Ishikawa (cell line): ENCODE results near the gene EHHADH.

Experiments used
- CEBPB ChIP-seq: IDR thresholded peaks from 2 replicates; pipeline ENCODE4 v1.6.1; 2012
- CREB1 ChIP-seq: IDR thresholded peaks from 2 replicates; pipeline ENCODE4 v1.6.1; 2012; ENCODE audit warnings: low read depth
- EGR1 ChIP-seq: IDR thresholded peaks from 2 replicates; pipeline ENCODE4 v1.6.1; 2012
- EP300 ChIP-seq: IDR thresholded peaks from 2 replicates; pipeline ENCODE4 v1.6.1; 2012; ENCODE audit warnings: borderline replicate concordance
- NFIC ChIP-seq: IDR thresholded peaks from 2 replicates; pipeline ENCODE4 v1.6.1; 2012
- RAD21 ChIP-seq: IDR thresholded peaks from 2 replicates; pipeline ENCODE4 v1.6.1; 2012; ENCODE audit warnings: low read depth
- TAF1 ChIP-seq: IDR thresholded peaks from 2 replicates; pipeline ENCODE4 v1.6.1; 2012; ENCODE audit warnings: low read depth, mild to moderate bottlenecking
- TCF12 ChIP-seq: IDR thresholded peaks from 2 replicates; pipeline ENCODE4 v1.6.1; 2012; ENCODE audit warnings: low read depth
- YY1 ChIP-seq: IDR thresholded peaks from 2 replicates; pipeline ENCODE4 v1.6.1; 2012; ENCODE audit warnings: low read depth
- TF ChIP-seq, protein P1 (sequence below): IDR thresholded peaks from 2 replicates; pipeline ENCODE4 v1.6.1; 2012
- TF ChIP-seq, protein P2 (sequence below): IDR thresholded peaks from 2 replicates; pipeline ENCODE4 v1.6.1; 2012; ENCODE audit warnings: low read depth, mild to moderate bottlenecking

- TF ChIP-seq RAD21 (no peak), CEBPB (no peak), EP300 (no peak), NFIC (no peak), EGR1 (no peak), TCF12 (no peak), YY1 (no peak), TAF1 (no peak), CREB1 (no peak)
- TF ChIP-seq, protein P1, sequence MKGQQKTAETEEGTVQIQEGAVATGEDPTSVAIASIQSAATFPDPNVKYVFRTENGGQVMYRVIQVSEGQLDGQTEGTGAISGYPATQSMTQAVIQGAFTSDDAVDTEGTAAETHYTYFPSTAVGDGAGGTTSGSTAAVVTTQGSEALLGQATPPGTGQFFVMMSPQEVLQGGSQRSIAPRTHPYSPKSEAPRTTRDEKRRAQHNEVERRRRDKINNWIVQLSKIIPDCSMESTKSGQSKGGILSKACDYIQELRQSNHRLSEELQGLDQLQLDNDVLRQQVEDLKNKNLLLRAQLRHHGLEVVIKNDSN: no peak
- TF ChIP-seq, protein P2, sequence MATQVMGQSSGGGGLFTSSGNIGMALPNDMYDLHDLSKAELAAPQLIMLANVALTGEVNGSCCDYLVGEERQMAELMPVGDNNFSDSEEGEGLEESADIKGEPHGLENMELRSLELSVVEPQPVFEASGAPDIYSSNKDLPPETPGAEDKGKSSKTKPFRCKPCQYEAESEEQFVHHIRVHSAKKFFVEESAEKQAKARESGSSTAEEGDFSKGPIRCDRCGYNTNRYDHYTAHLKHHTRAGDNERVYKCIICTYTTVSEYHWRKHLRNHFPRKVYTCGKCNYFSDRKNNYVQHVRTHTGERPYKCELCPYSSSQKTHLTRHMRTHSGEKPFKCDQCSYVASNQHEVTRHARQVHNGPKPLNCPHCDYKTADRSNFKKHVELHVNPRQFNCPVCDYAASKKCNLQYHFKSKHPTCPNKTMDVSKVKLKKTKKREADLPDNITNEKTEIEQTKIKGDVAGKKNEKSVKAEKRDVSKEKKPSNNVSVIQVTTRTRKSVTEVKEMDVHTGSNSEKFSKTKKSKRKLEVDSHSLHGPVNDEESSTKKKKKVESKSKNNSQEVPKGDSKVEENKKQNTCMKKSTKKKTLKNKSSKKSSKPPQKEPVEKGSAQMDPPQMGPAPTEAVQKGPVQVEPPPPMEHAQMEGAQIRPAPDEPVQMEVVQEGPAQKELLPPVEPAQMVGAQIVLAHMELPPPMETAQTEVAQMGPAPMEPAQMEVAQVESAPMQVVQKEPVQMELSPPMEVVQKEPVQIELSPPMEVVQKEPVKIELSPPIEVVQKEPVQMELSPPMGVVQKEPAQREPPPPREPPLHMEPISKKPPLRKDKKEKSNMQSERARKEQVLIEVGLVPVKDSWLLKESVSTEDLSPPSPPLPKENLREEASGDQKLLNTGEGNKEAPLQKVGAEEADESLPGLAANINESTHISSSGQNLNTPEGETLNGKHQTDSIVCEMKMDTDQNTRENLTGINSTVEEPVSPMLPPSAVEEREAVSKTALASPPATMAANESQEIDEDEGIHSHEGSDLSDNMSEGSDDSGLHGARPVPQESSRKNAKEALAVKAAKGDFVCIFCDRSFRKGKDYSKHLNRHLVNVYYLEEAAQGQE: no peak
These were observed 20.5 kb downstream of the EHHADH start for GRCh38 chr3:185233328-185233727.
